B cell (primary cell): Measurements from ENCODE around the gene PARVB. TPM values are rescaled to one million over a fixed set of nuclear protein-coding genes. Genes with fewer than 3 reads are reported as not detected.

Source experiments
- ATAC-seq: fragments of 200-7000 bp; cut with Tn5 transposase; one replicate; pipeline ENCODE4 v1.10.0; 2021; ENCODE audit warnings: low read depth, mild to moderate bottlenecking, moderate number of reproducible peaks, moderate library complexity
- CTCF ChIA-PET: fragments of 350-600 bp; sonication (Branson Sonifier 250); formaldehyde crosslinking; loops from one replicate; lab custom pipeline; 2021; ENCODE audit warnings: antibody characterized with exemption, inconsistent platforms; lab: Charles Lee
- POLR2A ChIA-PET: fragments of 350-600 bp; sonication (Branson Sonifier 250); formaldehyde crosslinking; loops from one replicate; lab custom pipeline; 2021; ENCODE audit warnings: antibody characterized with exemption; lab: Charles Lee
- DNase-seq: peaks from one replicate; pipeline ENCODE4 v3.0.0; 2013
- H2AFZ ChIP-seq: 2 replicates; pipeline ENCODE4 v1.6.1; 2012; ENCODE audit warnings: mild to moderate bottlenecking, low read depth, low read length; ENCODE audit not compliant: insufficient read depth, poor library complexity, severe bottlenecking
- H3K27ac ChIP-seq, 2 donors: 1 replicate in 1 of 2; 2 replicates in 1 of 2; pipeline ENCODE4 v1.5.1; 2012 to 2013; ENCODE audit warnings: low read length in 2 of 2, mild to moderate bottlenecking in 2 of 2, moderate library complexity in 1 of 2
- H3K27me3 ChIP-seq, 4 experiments: fragments of 200-600 bp in 1 of 4; sonication (generic) in 1 of 4; replicated peaks in 1 of 4; 1 replicate in 2 of 4; 2 replicates in 2 of 4; pipeline versions ENCODE4 v1.6.1 to v1.7.0; 2013 to 2016; ENCODE audit warnings: low read length in 3 of 4, mild to moderate bottlenecking in 2 of 4, mixed read lengths in 1 of 4, moderate library complexity in 1 of 4; ENCODE audit not compliant: insufficient read depth in 4 of 4, control insufficient read depth in 3 of 4; ENCODE audit errors: control extremely low read depth in 1 of 4
- H3K36me3 ChIP-seq, 2 experiments: replicated peaks in 1 of 2; 1 replicate in 1 of 2; 2 replicates in 1 of 2; pipeline versions ENCODE4 v1.6.1 to v1.7.1; 2013; ENCODE audit warnings: low read length in 1 of 2; ENCODE audit not compliant: insufficient read depth in 2 of 2, control insufficient read depth in 1 of 2; ENCODE audit errors: control extremely low read depth in 1 of 2, extremely low read depth in 1 of 2
- H3K4me1 ChIP-seq, 2 donors: fragments of 200-600 bp in 1 of 2; sonication (generic) in 1 of 2; 1 replicate in 1 of 2; 2 replicates in 1 of 2; pipeline versions ENCODE4 v1.5.1 to v1.6.1; 2013 to 2017; ENCODE audit warnings: low read length in 2 of 2; ENCODE audit not compliant: control insufficient read depth in 2 of 2, insufficient read depth in 2 of 2
- H3K4me2 ChIP-seq: replicated peaks from 2 replicates; pipeline ENCODE3; 2012; ENCODE audit warnings: mild to moderate bottlenecking, low read depth, low read length; ENCODE audit not compliant: poor library complexity, severe bottlenecking
- H3K4me3 ChIP-seq, 5 experiments: fragments of 200-600 bp in 1 of 5; sonication (generic) in 1 of 5; 1 replicate in 3 of 5; 2 replicates in 2 of 5; pipeline versions ENCODE4 v1.5.1 to v1.7.0; 2011 to 2016; ENCODE audit warnings: low read length in 4 of 5, mild to moderate bottlenecking in 4 of 5, low read depth in 2 of 5, control low read depth in 1 of 5, moderate library complexity in 1 of 5; ENCODE audit not compliant: insufficient read depth in 1 of 5; ENCODE audit errors: control extremely low read depth in 1 of 5, extremely low read depth in 1 of 5
- H3K79me2 ChIP-seq: fragments of 200-600 bp; sonication (generic); one replicate; pipeline ENCODE4 v1.6.0; 2016; ENCODE audit warnings: low read length; ENCODE audit not compliant: control insufficient read depth, insufficient read depth
- H3K9ac ChIP-seq: fragments of 200-600 bp; sonication (generic); 2 replicates; pipeline ENCODE4 v1.6.1; 2017; ENCODE audit warnings: mild to moderate bottlenecking, low read length, moderate library complexity
- H3K9me3 ChIP-seq, 3 donors: one replicate each; pipeline versions ENCODE4 v1.6.1 to v1.7.1; 2013; ENCODE audit warnings: low read length in 2 of 3; ENCODE audit not compliant: control insufficient read depth in 2 of 3, insufficient read depth in 1 of 3; ENCODE audit errors: control extremely low read depth in 1 of 3
- H4K20me1 ChIP-seq: 2 replicates; pipeline ENCODE4 v1.6.0; 2012; ENCODE audit warnings: mild to moderate bottlenecking, low read length; ENCODE audit not compliant: insufficient read depth, control insufficient read depth, poor library complexity, severe bottlenecking
- H3K27ac Mint-ChIP-seq: one replicate; pipeline ENCODE4 v1.8.0; 2021; ENCODE audit warnings: mixed read lengths
- H3K27me3 Mint-ChIP-seq: one replicate; pipeline ENCODE4 v1.8.0; 2021; ENCODE audit warnings: mixed read lengths
- H3K4me1 Mint-ChIP-seq: one replicate; pipeline ENCODE4 v1.8.0; 2021; ENCODE audit warnings: mixed read lengths
- H3K4me3 Mint-ChIP-seq: one replicate; pipeline ENCODE4 v1.8.0; 2021; ENCODE audit warnings: mixed read lengths
- H3K9me3 Mint-ChIP-seq: one replicate; pipeline ENCODE4 v1.8.0; 2022; ENCODE audit warnings: mixed read lengths; ENCODE audit not compliant: insufficient read depth
- CTCF ChIP-seq: fragments of 200-600 bp; IDR thresholded peaks from one replicate; pipeline ENCODE4 v1.8.0; 2022; ENCODE audit warnings: antibody characterized with exemption, mild to moderate bottlenecking
- EZH2 ChIP-seq: IDR thresholded peaks from 2 replicates; pipeline ENCODE4 v1.6.1; 2012; ENCODE audit warnings: borderline replicate concordance, low read depth, mild to moderate bottlenecking, moderate library complexity, low read length; ENCODE audit not compliant: insufficient read depth, poor library complexity, severe bottlenecking
- WGBS: methylation state at CpG from one replicate; pipeline ENCODE4 v1.1.5; 2013; ENCODE audit warnings: missing lambda C conversion rate; ENCODE audit not compliant: insufficient coverage; 5-methylcytosine and 5-hydroxymethylcytosine counted together
- intact Hi-C: fragments of 100-400 bp; cut with micrococcal nuclease; formaldehyde crosslinking; loops from one replicate; pipeline ENCODE4 v1.10.0; 2022
- polyA plus RNA-seq: library from polyadenylated mRNA; depleted of rRNA; stranded (reverse); fragments of >200 nt; gene quantifications from 2 replicates; pipeline ENCODE4 v1.2.3, GENCODE V29; 2012
- total RNA-seq, 2 donors: library from RNA; stranded (reverse); fragments of 120-200 nt in 1 of 2; gene quantifications; 1 replicate in 1 of 2; 2 replicates in 1 of 2; pipeline versions ENCODE4 v1.2.3 to v1.2.4, GENCODE V29; 2013 to 2022

Gene PARVB
- total and polyA plus RNA-seq, 2 donors (not counting 1 experiment from before 2014, with no cell fraction given) = 48.0 to 49.4 TPM

GRCh38 chr22:44126807-44127206 lies 102.7 kb downstream of the PARVB start:
- Histone ChIP-seq H3K27ac (no peak overlapping the region), H3K36me3 (peaks cover 0 to 17% of the 10 kb centered on the region in 2 experiments), H4K20me1 (peaks cover 14% of the 10 kb centered on the region), H3K79me2 (peaks cover 5% of the 10 kb centered on the region), H3K9me3 (peaks cover under 1 to 26% (median 19%) of the 10 kb centered on the region in 3 donors), H3K9ac (no peak overlapping the region), H3K27me3 (no peaks in the 10 kb centered on the region), H3K4me3 (no peak overlapping the region), H2AFZ (no peak overlapping the region), H3K4me1 (no peaks in the 10 kb centered on the region), H3K4me2 (no peak overlapping the region)
- no peak overlapping the region for H3K4me3 Mint-ChIP-seq
- H3K27me3 Mint-ChIP-seq = no peaks in the 10 kb centered on the region
- TF ChIP-seq EZH2 = no peak
- no peak for TF ChIP-seq CTCF
- 100% methylated on average over 1 of the region's 2 CpGs for WGBS
- peaks cover 12% of the 10 kb centered on the region for H3K9me3 Mint-ChIP-seq
- ChIA-PET CTCF (no interaction called here), POLR2A (interaction anchor here (0.7 kb wide), 1 partner anchor 116 kb away, joined by 3 read pairs; no protein-coding TSS in a partner anchor)
- no peak for ATAC-seq
- H3K27ac Mint-ChIP-seq = no peak overlapping the region
- intact Hi-C loops = no loop called here
- peaks cover 7% of the 10 kb centered on the region for H3K4me1 Mint-ChIP-seq
- no peak for DNase-seq

- H3K4me3 Mint-ChIP-seq = no peak overlapping the region
- TF ChIP-seq EZH2 (no peak), CTCF (no peak)
- CTCF ChIA-PET = no interaction called here
- DNase-seq (no peak), ATAC-seq (no peak)
- no peak overlapping the region for H3K4me3 ChIP-seq
- intact Hi-C loops = no loop called here
- 85% methylated on average over 1 of the region's 1 CpG for WGBS
- H3K79me2 ChIP-seq = peaks cover 5% of the 10 kb centered on the region
- H3K27ac Mint-ChIP-seq = no peak overlapping the region
- H2AFZ ChIP-seq = no peak overlapping the region
- peaks cover 7% of the 10 kb centered on the region for H3K4me1 Mint-ChIP-seq
- no peaks in the 10 kb centered on the region for H3K4me1 ChIP-seq
- H3K4me2 ChIP-seq = no peak overlapping the region
- peaks cover 14% of the 10 kb centered on the region for H4K20me1 ChIP-seq
- no peaks in the 10 kb centered on the region for H3K27me3 ChIP-seq
- H3K9ac ChIP-seq = no peak overlapping the region
- peaks cover 0 to 23% of the 10 kb centered on the region in 2 experiments for H3K36me3 ChIP-seq
- peaks cover 12% of the 10 kb centered on the region for H3K9me3 Mint-ChIP-seq
- POLR2A ChIA-PET = interaction anchor here (0.7 kb wide), 1 partner anchor 117 kb away, joined by 3 read pairs; no protein-coding TSS in a partner anchor
- H3K27me3 Mint-ChIP-seq = no peaks in the 10 kb centered on the region
- H3K27ac ChIP-seq = no peak overlapping the region
- H3K9me3 ChIP-seq = peaks cover 0 to 26% (median 19%) of the 10 kb centered on the region in 3 donors
Observed at GRCh38 chr22:44127356-44127755, 103.3 kb downstream of the PARVB start.
